Measurements from ENCODE around the gene NACC2. TPM values are rescaled to one million over a fixed set of nuclear protein-coding genes. Genes with fewer than 3 reads are reported as not detected.

Gene NACC2
- total and polyA plus RNA-seq, 4 donors: 22.9 to 53.4 (median 32.1) TPM

DNA sequence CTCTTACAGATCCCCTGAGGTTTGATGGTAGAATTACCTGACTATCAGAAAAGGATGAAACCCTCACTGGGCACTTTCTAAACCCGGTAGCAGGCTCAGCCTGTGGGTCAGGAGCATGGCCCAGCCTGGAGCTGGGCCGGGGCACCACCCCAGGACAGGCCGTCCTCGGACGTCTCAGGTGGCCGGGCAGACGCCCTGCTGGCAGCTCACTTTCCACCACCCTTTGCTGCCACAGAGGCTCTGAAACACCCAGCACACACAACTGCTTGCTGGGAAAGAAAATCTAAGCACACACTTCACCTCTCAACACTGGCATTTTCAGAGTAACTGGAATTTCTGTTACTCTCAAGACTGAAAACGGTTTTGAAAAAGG, 138.3 kb downstream of the NACC2 start:
- Histone ChIP-seq H3K36me3 (ENCODE audit: control insufficient read depth, insufficient read depth, low read length) (peaks cover 43% of the 10 kb centered on the region), H3K4me3 (ENCODE audit: low read depth, low read length) (no peak overlapping the region), H3K4me1 (ENCODE audit: control insufficient read depth, insufficient read depth, low read length) (peaks cover 18% of the 10 kb centered on the region), H3K27me3 (ENCODE audit: control insufficient read depth, insufficient read depth, low read length) (no peaks in the 10 kb centered on the region), H3K9me3 (ENCODE audit: control insufficient read depth, insufficient read depth, low read length) (no peaks in the 10 kb centered on the region), H3K27ac (ENCODE audit: low read depth, low read length) (no peak overlapping the region)
- no peak for DNase-seq (ENCODE audit: low read depth in 4 of 6, low spot score in 6 of 6)
- WGBS (ENCODE audit: insufficient coverage): 96% methylated on average over 7 of the region's 8 CpGs

Other genes starting within 250 kb of the NACC2 start
- gene CAMSAP1, start 187.7 kb downstream of the NACC2 start, total RNA-seq: 10 to 100 TPM; 41.7 to 47.0 TPM
- 10 to 100 TPM; 43.0 to 58.8 TPM for gene CAMSAP1, start 187.7 kb downstream of the NACC2 start, polyA plus RNA-seq (ENCODE audit: insufficient read length in 2 of 2)
- 10 to 100 TPM; 33.8 to 57.6 TPM for gene UBAC1, start 133.9 kb downstream of the NACC2 start, total RNA-seq
- 10 to 100 TPM; 65.9 to 68.9 TPM for gene UBAC1, start 133.9 kb downstream of the NACC2 start, polyA plus RNA-seq (ENCODE audit: insufficient read length in 2 of 2)
- 10 to 100 TPM; 14.1 to 25.2 TPM for gene TMEM250, start 23.6 kb upstream of the NACC2 start, total RNA-seq
- 10 to 100 TPM; 25.4 to 27.2 TPM for gene TMEM250, start 23.6 kb upstream of the NACC2 start, polyA plus RNA-seq (ENCODE audit: insufficient read length in 2 of 2)
- gene LHX3, start 109.8 kb upstream of the NACC2 start, total RNA-seq: under 1 TPM in 1 of 2 donors, not detected in 1; 0.50 TPM
- gene LHX3, start 109.8 kb upstream of the NACC2 start, polyA plus RNA-seq (ENCODE audit: insufficient read length in 2 of 2): 1 to 10 TPM; 1.5 to 2.7 TPM
- gene QSOX2, start 150.5 kb upstream of the NACC2 start, total RNA-seq: 10 to 100 TPM in 1 of 2 donors, 1 to 10 TPM in 1; 7.2 to 10.5 TPM
- 10 to 100 TPM; 16.8 to 17.0 TPM for gene QSOX2, start 150.5 kb upstream of the NACC2 start, polyA plus RNA-seq (ENCODE audit: insufficient read length in 2 of 2)
- gene CCDC187, start 208.8 kb upstream of the NACC2 start, total RNA-seq: under 1 TPM; 0.10 to 0.33 TPM
- gene CCDC187, start 208.8 kb upstream of the NACC2 start, polyA plus RNA-seq (ENCODE audit: insufficient read length in 2 of 2): under 1 TPM; 0.05 to 0.21 TPM
- 10 to 100 TPM; 29.2 to 71.5 TPM for gene GPSM1, start 232.2 kb upstream of the NACC2 start, total RNA-seq
- 100 to 1,000 TPM; 113 to 116 TPM for gene GPSM1, start 232.2 kb upstream of the NACC2 start, polyA plus RNA-seq (ENCODE audit: insufficient read length in 2 of 2)